OCI-LY1 (cell line): ENCODE results near the gene OR2T8.

Source experiments
- CTCF ChIP-seq: fragments of 200-600 bp; sonication (generic), shearing (Covaris generic); IDR thresholded peaks from 2 replicates; pipeline ENCODE4 v1.5.1; 2017; ENCODE audit warnings: mild to moderate bottlenecking, antibody characterized with exemption, low read length, moderate library complexity, mixed read lengths
- EZH2 ChIP-seq: fragments of 200-600 bp; sonication (generic), shearing (Covaris generic); IDR thresholded peaks from 2 replicates; pipeline ENCODE4 v1.8.0; 2017; ENCODE audit warnings: borderline replicate concordance, mixed run types, mild to moderate bottlenecking, antibody characterized with exemption, low read length, moderate library complexity, mixed read lengths

GRCh38 chr1:247935781-247936180, 15.7 kb downstream of the OR2T8 start:
- TF ChIP-seq CTCF (no peak), EZH2 (no peak)
